RPMI7951 (cell line): Measurements from ENCODE around the gene TNS3. TPM values are rescaled to one million over a fixed set of nuclear protein-coding genes. Genes with fewer than 3 reads are reported as not detected.
"Not testable (repeated sequence)": the region's sequence is repeated elsewhere in the genome, so short reads cannot be mapped to it uniquely, and the experiment has no call there.

ENCODE experiments used
- DNase-seq: peaks from one replicate; pipeline ENCODE4 v3.0.0-alpha.2; 2012; ENCODE audit warnings: low read depth
- total RNA-seq: library from RNA; depleted of rRNA; stranded (reverse); fragments of >200 nt; shearing (Covaris generic); gene quantifications from 2 replicates; pipeline ENCODE4 v1.2.3, GENCODE V29; 2014

The TNS3 gene
- total RNA-seq, 1 experiment from 2014 or later: 149 TPM

- DNase-seq: peak; percentile 53
Measured at GRCh38 chr7:47473499-47474210, 108.3 kb downstream of the TNS3 start.

GRCh38 chr7:47472444-47473157 lies 109.3 kb downstream of the TNS3 start:
- no peak for DNase-seq

GRCh38 chr7:47471831-47472230 lies 110.1 kb downstream of the TNS3 start:
- DNase-seq: no peak

GRCh38 chr7:47471358-47471703 lies 110.6 kb downstream of the TNS3 start:
- DNase-seq: no peak

- DNase-seq: peak; percentile 86
Measured at GRCh38 chr7:47470567-47471357, 111.1 kb downstream of the TNS3 start.

GRCh38 chr7:47469846-47470245 lies 112.1 kb downstream of the TNS3 start:
- DNase-seq: not testable (repeated sequence)

- no peak for DNase-seq
Measured at GRCh38 chr7:47466832-47467231, 115.1 kb downstream of the TNS3 start.

GRCh38 chr7:47465191-47465590 lies 116.7 kb downstream of the TNS3 start:
- DNase-seq: peak; percentile 54

GRCh38 chr7:47464266-47464665 lies 117.6 kb downstream of the TNS3 start:
- DNase-seq: no peak

- DNase-seq: no peak
Measured at GRCh38 chr7:47461746-47462145, 120.2 kb downstream of the TNS3 start.

GRCh38 chr7:47461161-47461560 lies 120.8 kb downstream of the TNS3 start:
- DNase-seq: peak; percentile 90

GRCh38 chr7:47460251-47460989 lies 121.5 kb downstream of the TNS3 start:
- no peak for DNase-seq

- DNase-seq: no peak
Measured at GRCh38 chr7:47458486-47458885, 123.4 kb downstream of the TNS3 start.

GRCh38 chr7:47458057-47458456 lies 123.9 kb downstream of the TNS3 start:
- DNase-seq: peak; percentile 100

- no peak for DNase-seq
Measured at GRCh38 chr7:47456210-47456955, 125.5 kb downstream of the TNS3 start.

GRCh38 chr7:47455872-47456185 lies 126.1 kb downstream of the TNS3 start:
- peak; percentile 49 for DNase-seq

GRCh38 chr7:47454974-47455871 lies 126.7 kb downstream of the TNS3 start:
- no peak for DNase-seq

GRCh38 chr7:47454069-47454973 lies 127.6 kb downstream of the TNS3 start:
- DNase-seq: peak; percentile 93
